ENCODE data around the gene LFNG.
"Not testable (repeated sequence)": the region's sequence is repeated elsewhere in the genome, so short reads cannot be mapped to it uniquely, and the experiment has no call there.

LFNG gene

GRCh38 chr7:2530071-2530987 lies 10.8 kb downstream of the LFNG start:
- H3K4me3 ChIP-seq (ENCODE audit: control insufficient read depth, low read depth, low read length): no peak overlapping the region
- DNase-seq (ENCODE audit: low read depth): peak; percentile 26
- no peak for TF ChIP-seq CTCF (conservative IDR thresholded peaks at IDR 0.05; ENCODE audit: control insufficient read depth, insufficient read depth, low read depth, low read length)

- not testable (repeated sequence) for DNase-seq (ENCODE audit: low read depth); H3K4me3 ChIP-seq (ENCODE audit: control insufficient read depth, low read depth, low read length)
These were observed 11.6 kb downstream of the LFNG start for GRCh38 chr7:2530994-2531795.

GRCh38 chr7:2531796-2532110 lies 12.2 kb downstream of the LFNG start:
- not testable (repeated sequence) for DNase-seq (ENCODE audit: low read depth); H3K4me3 ChIP-seq (ENCODE audit: control insufficient read depth, low read depth, low read length)

GRCh38 chr7:2532199-2532772 lies 12.7 kb downstream of the LFNG start:
- not testable (repeated sequence) for H3K4me3 ChIP-seq (ENCODE audit: control insufficient read depth, low read depth, low read length); DNase-seq (ENCODE audit: low read depth)

- DNase-seq (ENCODE audit: low read depth); H3K4me3 ChIP-seq (ENCODE audit: control insufficient read depth, low read depth, low read length): not testable (repeated sequence)
These were observed 13.2 kb downstream of the LFNG start for GRCh38 chr7:2532816-2533215.

GRCh38 chr7:2533566-2533965 lies 14.0 kb downstream of the LFNG start:
- DNase-seq (ENCODE audit: low read depth); H3K4me3 ChIP-seq (ENCODE audit: control insufficient read depth, low read depth, low read length): not testable (repeated sequence)

GRCh38 chr7:2534214-2534613 lies 14.6 kb downstream of the LFNG start:
- not testable (repeated sequence) for DNase-seq (ENCODE audit: low read depth); H3K4me3 ChIP-seq (ENCODE audit: control insufficient read depth, low read depth, low read length)

- not testable (repeated sequence) for H3K4me3 ChIP-seq (ENCODE audit: control insufficient read depth, low read depth, low read length); DNase-seq (ENCODE audit: low read depth)
These were observed 16.5 kb downstream of the LFNG start for GRCh38 chr7:2535872-2536627.

GRCh38 chr7:2537981-2538851 lies 18.6 kb downstream of the LFNG start:
- H3K4me3 ChIP-seq (ENCODE audit: control insufficient read depth, low read depth, low read length): no peak overlapping the region
- TF ChIP-seq CTCF (conservative IDR thresholded peaks at IDR 0.05; ENCODE audit: control insufficient read depth, insufficient read depth, low read depth, low read length): no peak
- DNase-seq (ENCODE audit: low read depth): no peak

Data from fibroblast of mammary gland (primary cell).